Right lobe of liver (tissue), 6 donors: Measurements from ENCODE around the gene ERGIC1. TPM values are rescaled to one million over a fixed set of nuclear protein-coding genes. Genes with fewer than 3 reads are reported as not detected.

Experiments used
- ATAC-seq, 4 donors: fragments of 200-7000 bp; cut with Tn5 transposase; one replicate each; pipeline ENCODE4 v1.9.1; 2020; ENCODE audit warnings: mild to moderate bottlenecking in 4 of 4, moderate library complexity in 4 of 4
- DNase-seq, 3 donors: peaks; one replicate each; pipeline ENCODE4 v3.0.0-alpha.2; 2020
- H3K27ac ChIP-seq, 3 donors: fragments of 200-600 bp; one replicate each; pipeline ENCODE4 v1.8.0; 2022
- H3K27me3 ChIP-seq, 2 donors: fragments of 200-600 bp; one replicate each; pipeline ENCODE4 v1.8.0; 2022
- H3K36me3 ChIP-seq, 4 donors: fragments of 200-600 bp; sonication (generic) in 1 of 4; one replicate each; pipeline versions ENCODE4 v1.5.1 to v1.8.0; 2017 to 2022; ENCODE audit warnings: control low read depth in 1 of 4
- H3K4me1 ChIP-seq, 4 donors: fragments of 200-600 bp; sonication (generic) in 1 of 4; one replicate each; pipeline versions ENCODE4 v1.5.1 to v1.8.0; 2017 to 2022; ENCODE audit warnings: control low read depth in 1 of 4
- H3K4me3 ChIP-seq, 3 donors: fragments of 200-600 bp; one replicate each; pipeline ENCODE4 v1.8.0; 2022
- H3K9me3 ChIP-seq, 4 donors: fragments of 200-600 bp; sonication (generic) in 1 of 4; one replicate each; pipeline versions ENCODE4 v1.5.1 to v1.8.0; 2017 to 2022; ENCODE audit warnings: control low read depth in 1 of 4
- CTCF ChIP-seq, 4 donors: fragments of 200-600 bp in 3 of 4; fragments of 450-650 bp in 1 of 4; IDR thresholded peaks; one replicate each; pipeline versions ENCODE4 v1.5.1 to v1.8.0; 2016 to 2022; ENCODE audit warnings: antibody characterized with exemption in 4 of 4, mild to moderate bottlenecking in 2 of 4
- POLR2A ChIP-seq: fragments of 450-650 bp; IDR thresholded peaks from one replicate; pipeline ENCODE4 v1.6.1; 2017; ENCODE audit warnings: antibody characterized with exemption, mild to moderate bottlenecking
- WGBS: methylation state at CpG from one replicate; pipeline ENCODE4 v1.1.6; 2018; ENCODE audit warnings: low coverage, low lambda C conversion rate; ENCODE audit not compliant: insufficient coverage; ENCODE audit errors: missing lambda C conversion rate; 5-methylcytosine and 5-hydroxymethylcytosine counted together
- intact Hi-C, 2 donors: fragments of 100-400 bp; cut with DNase I; formaldehyde crosslinking; loops; one replicate each; pipeline versions ENCODE4 v1.11.2 to v1.14.1; 2022
- total RNA-seq, 6 experiments: library from RNA; depleted of rRNA in 2 of 6; stranded (reverse); fragments of >200 nt in 2 of 6; fragmentation: NEBNext Ultra II Directional in 3 of 6; extraction: Animal tissue kit (Norgen Biotek cat#: 25700) in 3 of 6; gene quantifications; one replicate each; pipeline versions ENCODE4 v1.1.0 to v1.2.4, GENCODE V29; 2016 to 2023
- donor health status: DM: no; HTN: yes; CAD: no.
- donor health status: DM: no; HTN: no; CAD: no.
- donor health status: DM: no; HTN: no; CAD: no.
- donor health status: DM: no; HTN: yes; CAD: no.
- donor health status: DM: no; HTN: yes; CAD: no.

The ERGIC1 gene
- total RNA-seq, 6 experiments from 2014 or later = 103 to 264 (median 154) TPM

GRCh38 chr5:172796306-172796705 is 37.7 kb upstream of the ERGIC1 start:
- DNase-seq (no peak), ATAC-seq (no peak)
- TF ChIP-seq POLR2A = no peak
- no peak for TF ChIP-seq CTCF (IDR thresholded peaks at IDR 0.05)
- Histone ChIP-seq H3K4me1 (peaks cover 0 to 20% (median 5%) of the 10 kb centered on the region in 4 donors), H3K4me3 (no peak overlapping the region), H3K27ac (no peak overlapping the region), H3K36me3 (no peaks in the 10 kb centered on the region), H3K9me3 (no peaks in the 10 kb centered on the region), H3K27me3 (no peaks in the 10 kb centered on the region)
- intact Hi-C loops = no loop called here
- 100% methylated on average over 5 of the region's 6 CpGs for WGBS

DNA sequence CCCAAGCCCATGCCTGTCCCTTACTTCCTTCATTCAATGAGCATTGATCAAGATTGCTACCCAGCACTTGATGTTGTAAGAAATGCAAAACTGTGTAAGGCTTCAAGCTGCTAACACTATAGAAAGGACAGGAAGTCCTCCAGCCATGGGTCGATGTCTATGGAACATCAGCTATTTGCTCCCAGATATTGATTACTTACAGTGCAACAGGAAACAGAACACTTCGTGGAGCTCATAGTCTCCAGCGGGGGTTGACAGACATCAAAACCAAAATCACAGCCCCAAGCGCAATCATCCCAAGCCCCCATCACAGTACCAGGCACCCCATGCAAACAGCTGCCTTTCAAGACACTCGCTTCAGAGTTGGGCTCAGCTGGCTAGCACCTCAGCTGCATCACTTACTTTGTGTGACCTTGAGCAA is 36.3 kb upstream of the ERGIC1 start:
- whole genome bisulfite sequencing = 23% methylated on average over 5 of the region's 5 CpGs
- DNase-seq (no peak), ATAC-seq (peak in 2 of 4 donors; percentile 15 to 48)
- Histone ChIP-seq H3K9me3 (no peaks in the 10 kb centered on the region), H3K36me3 (no peaks in the 10 kb centered on the region), H3K4me3 (no peak overlapping the region), H3K4me1 (peaks cover 0 to 20% (median 5%) of the 10 kb centered on the region in 4 donors), H3K27me3 (no peaks in the 10 kb centered on the region), H3K27ac (peak overlapping the region in 2 of 3 donors; percentile 35 to 63)
- intact Hi-C loops = no loop called here
- no peak for TF ChIP-seq POLR2A
- TF ChIP-seq CTCF (IDR thresholded peaks at IDR 0.05) = no peak

DNA sequence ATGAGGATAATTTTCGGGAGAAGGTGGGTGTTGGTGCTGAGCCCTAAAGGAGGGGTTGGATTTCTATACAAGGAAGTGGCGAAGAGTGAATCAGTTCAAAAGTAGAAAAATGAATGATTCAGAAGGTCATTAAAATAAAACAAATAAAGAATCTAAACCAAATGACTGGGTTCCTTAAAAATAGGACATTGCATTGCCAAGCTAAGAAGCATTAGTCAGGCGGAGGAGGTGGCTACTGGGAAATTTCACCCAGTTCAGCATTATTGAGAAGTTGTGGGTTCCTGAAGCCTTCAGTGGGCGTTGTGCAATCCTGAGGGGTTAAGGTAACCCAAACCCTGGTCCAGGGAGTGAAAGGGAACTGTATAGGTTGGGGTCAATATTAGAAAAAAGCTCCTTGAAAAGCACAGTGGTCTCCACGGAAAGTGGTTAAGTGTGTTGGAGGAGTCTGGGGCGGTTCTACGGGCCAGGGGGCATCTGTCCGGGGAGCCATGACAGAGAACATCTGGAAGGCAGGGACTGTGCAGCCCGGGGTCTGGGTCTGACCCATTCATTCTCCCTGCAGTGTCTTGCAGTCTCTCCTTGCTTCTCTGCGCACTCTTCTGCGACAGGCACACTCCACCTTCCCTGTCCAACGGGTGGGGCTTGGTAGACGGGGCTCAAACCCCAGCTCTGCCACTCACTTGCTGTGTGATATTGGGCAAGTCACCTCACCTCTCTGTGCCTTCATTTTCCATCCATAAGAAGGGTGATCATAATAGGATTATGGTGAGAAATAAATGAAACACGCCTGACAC is 35.4 kb upstream of the ERGIC1 start:
- Histone ChIP-seq H3K27ac (peak overlapping the region; percentile 25 to 63 (median 63)), H3K27me3 (no peaks in the 10 kb centered on the region), H3K9me3 (no peaks in the 10 kb centered on the region), H3K4me1 (peaks cover 0 to 18% (median 4%) of the 10 kb centered on the region in 4 donors), H3K36me3 (no peaks in the 10 kb centered on the region), H3K4me3 (no peak overlapping the region)
- ATAC-seq = peak; percentile 23 to 51 (median 32)
- intact Hi-C loops = no loop called here
- TF ChIP-seq CTCF (IDR thresholded peaks at IDR 0.05) (no peak), POLR2A (no peak)
- DNase-seq = no peak
- 73% methylated on average over 8 of the region's 14 CpGs for WGBS

DNA sequence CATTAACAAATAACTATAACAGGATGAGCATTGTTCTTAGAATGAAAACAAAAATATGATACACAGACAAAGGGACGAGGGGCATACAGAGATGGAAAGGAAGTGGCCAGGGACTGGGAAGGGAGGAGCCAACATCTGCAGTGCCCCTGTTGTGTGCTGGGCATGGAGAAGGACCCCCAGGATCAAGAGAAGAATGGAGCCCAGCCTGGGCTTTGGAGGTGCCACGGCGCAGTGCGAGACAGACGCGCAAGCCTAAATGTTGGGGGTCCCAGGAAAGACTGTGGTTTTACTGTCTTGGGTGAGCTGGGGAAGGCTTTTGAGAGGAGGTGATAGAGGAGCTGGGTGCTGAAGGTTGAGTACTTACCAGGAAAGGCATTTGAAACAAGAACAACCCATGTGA is 34.6 kb upstream of the ERGIC1 start:
- no peak for TF ChIP-seq CTCF (IDR thresholded peaks at IDR 0.05)
- Histone ChIP-seq H3K27ac (peak overlapping the region; percentile 25 to 66 (median 63)), H3K4me1 (peaks cover 0 to 10% (median 4%) of the 10 kb centered on the region in 4 donors), H3K27me3 (no peaks in the 10 kb centered on the region), H3K36me3 (no peaks in the 10 kb centered on the region), H3K9me3 (no peaks in the 10 kb centered on the region), H3K4me3 (no peak overlapping the region)
- intact Hi-C loops = no loop called here
- ATAC-seq (no peak), DNase-seq (no peak)
- 94% methylated on average over 6 of the region's 6 CpGs for WGBS
